ENCODE results near the gene ODAD2.

DNA sequence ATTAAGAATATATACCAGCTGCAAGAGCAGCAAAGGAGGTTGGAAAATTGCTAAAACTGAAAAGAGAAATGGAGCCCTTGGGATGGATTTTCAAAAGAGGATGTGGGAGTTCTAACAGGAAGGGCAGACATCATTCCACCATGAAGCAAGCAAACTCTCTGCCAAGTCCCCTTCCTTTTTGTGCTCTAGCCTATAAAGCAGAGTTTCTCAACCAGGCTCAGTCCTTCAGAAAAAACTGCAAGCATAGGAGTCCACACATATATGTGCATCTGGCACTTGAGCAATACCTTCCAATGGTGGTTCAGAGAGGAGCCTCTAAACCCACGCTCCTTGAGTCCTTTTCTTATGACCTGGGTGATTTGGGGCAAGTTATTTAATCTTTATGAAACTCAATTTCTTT lies 154.7 kb downstream of the ODAD2 start:
- no peak for TF ChIP-seq POLR2A (IDR thresholded peaks at IDR 0.05; ENCODE audit: control extremely low read depth in 1 of 2, low read depth in 2 of 2, low read length in 2 of 2)
- TF ChIP-seq, protein P1, sequence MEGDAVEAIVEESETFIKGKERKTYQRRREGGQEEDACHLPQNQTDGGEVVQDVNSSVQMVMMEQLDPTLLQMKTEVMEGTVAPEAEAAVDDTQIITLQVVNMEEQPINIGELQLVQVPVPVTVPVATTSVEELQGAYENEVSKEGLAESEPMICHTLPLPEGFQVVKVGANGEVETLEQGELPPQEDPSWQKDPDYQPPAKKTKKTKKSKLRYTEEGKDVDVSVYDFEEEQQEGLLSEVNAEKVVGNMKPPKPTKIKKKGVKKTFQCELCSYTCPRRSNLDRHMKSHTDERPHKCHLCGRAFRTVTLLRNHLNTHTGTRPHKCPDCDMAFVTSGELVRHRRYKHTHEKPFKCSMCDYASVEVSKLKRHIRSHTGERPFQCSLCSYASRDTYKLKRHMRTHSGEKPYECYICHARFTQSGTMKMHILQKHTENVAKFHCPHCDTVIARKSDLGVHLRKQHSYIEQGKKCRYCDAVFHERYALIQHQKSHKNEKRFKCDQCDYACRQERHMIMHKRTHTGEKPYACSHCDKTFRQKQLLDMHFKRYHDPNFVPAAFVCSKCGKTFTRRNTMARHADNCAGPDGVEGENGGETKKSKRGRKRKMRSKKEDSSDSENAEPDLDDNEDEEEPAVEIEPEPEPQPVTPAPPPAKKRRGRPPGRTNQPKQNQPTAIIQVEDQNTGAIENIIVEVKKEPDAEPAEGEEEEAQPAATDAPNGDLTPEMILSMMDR (IDR thresholded peaks at IDR 0.05; ENCODE audit: control extremely low read depth in 1 of 3, insufficient read depth in 1 of 3, low read depth in 1 of 3, low read length in 3 of 3), result no peak
- TF ChIP-seq HDAC6 (IDR thresholded peaks at IDR 0.05; ENCODE audit: low read depth, low read length), result no peak
- TF ChIP-seq SP1 (IDR thresholded peaks at IDR 0.05; ENCODE audit: low read depth, low read length), result no peak
- no peak for TF ChIP-seq EP300 (IDR thresholded peaks at IDR 0.05; ENCODE audit: borderline replicate concordance in 1 of 2, low read depth in 2 of 2, low read length in 2 of 2)
- no peak for TF ChIP-seq RBBP5 (IDR thresholded peaks at IDR 0.05; ENCODE audit: borderline replicate concordance, low read depth, low read length)
- TF ChIP-seq HDAC2 (IDR thresholded peaks at IDR 0.05; ENCODE audit: borderline replicate concordance in 1 of 2, low read depth in 2 of 2, low read length in 2 of 2), result no peak
- no peak for TF ChIP-seq EGR1 (IDR thresholded peaks at IDR 0.05; ENCODE audit: borderline replicate concordance, low read depth, low read length)

Measured in H1 (cell line).